Raji (cell line): Measurements from ENCODE around the gene CDX2.

Experiments
- POLR2A ChIP-seq: IDR thresholded peaks from 2 replicates; pipeline ENCODE4 v1.6.1; 2011; ENCODE audit warnings: low read depth, low read length, control low read depth; ENCODE audit not compliant: insufficient read depth

Gene CDX2

GRCh38 chr13:27971776-27972477 is 2.8 kb upstream of the CDX2 start:
- TF ChIP-seq POLR2A: no peak

- TF ChIP-seq POLR2A: no peak
Measured at GRCh38 chr13:27971236-27971645, 2.1 kb upstream of the CDX2 start.

DNA sequence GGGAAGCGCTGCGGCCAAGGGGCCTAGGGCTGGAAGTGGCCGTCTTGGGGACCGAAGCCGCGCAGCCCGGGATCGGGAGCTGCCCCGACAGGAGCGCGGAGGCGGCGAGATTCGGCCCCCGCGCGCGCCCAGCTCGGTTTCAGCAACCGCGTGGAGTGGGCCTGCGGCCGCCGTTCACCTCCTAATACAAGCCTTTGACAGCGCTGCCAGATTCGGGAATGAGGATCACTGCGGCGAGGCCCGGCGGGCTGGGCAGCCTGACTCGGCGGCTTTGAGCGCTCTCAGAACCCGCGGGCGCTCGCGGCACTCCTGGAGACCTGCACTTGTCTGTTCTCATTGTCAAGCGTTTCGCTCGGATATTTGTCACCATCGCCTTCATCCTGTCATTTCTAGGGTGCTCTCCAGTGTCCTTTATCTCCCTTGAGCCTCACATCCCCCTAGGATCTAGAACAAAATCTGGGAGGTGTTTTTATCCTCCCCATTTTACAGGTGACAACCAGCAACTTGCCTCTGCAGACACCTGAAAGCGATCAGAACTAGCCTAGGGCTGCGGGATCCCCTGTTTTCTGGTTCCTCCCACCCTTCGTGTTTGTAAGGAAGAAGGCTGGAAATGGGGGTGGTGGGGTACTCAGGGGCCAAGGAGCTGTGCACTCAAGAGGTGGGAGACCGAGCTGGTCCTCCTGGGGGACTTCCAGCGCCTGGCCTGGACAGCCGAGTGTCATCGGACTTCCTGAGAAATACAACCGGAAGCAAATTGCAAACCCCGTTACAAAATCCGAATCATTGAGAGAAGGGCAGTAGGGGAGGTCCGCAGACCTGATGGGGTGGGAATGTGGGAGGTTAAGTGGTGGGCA is 1.5 kb upstream of the CDX2 start:
- TF ChIP-seq POLR2A: no peak

DNA sequence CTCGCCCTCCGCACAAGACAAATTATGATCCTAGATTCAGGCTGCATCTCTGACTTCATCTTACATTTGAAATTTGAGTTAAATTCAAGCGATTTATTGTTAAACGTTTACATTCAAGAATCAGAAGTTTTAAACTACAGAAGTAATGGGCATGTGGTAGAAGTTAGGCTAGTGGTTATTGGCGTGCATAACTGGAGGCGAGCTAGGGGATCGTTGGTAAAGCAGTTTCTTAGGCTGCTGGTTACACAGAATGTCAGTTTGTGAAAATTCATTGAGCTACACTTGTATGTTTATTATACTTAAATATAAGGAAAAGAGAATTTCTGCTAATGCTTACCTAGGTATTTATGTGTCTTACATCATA is 733 bp upstream of the CDX2 start:
- no peak for TF ChIP-seq POLR2A

- no peak for TF ChIP-seq POLR2A
Measured at GRCh38 chr13:27968316-27969081, 616 bp downstream of the CDX2 start.

DNA sequence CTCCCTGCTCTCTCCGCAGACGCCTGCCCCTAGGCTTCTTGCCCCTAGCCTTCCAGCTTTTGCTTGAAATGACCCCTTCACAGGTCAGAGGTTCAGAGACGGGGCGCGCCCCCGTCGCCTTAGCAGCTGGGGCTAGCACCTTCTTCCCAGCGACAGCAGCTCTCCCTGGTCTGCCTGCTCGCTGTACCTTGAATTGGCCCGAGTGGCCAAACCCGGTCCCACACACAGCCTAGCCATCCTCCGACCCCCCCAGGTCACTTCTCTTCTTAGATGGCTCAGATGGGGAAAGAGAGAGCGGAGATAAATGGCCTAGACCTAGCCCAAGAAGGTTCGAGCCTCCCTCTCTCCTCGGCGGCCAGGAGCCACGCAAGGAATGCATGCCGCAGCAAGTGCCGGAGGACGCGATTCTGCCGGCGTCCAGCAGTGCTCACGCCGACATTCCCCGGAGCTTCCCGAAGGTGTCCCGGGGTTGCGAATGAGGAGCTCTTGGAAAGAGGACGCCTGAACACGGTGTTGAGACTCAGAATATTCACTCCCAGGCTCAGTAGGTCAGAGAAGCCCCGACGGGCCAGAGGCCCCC is 1.3 kb downstream of the CDX2 start:
- no peak for TF ChIP-seq POLR2A

GRCh38 chr13:27967203-27967735 is 1.8 kb downstream of the CDX2 start:
- TF ChIP-seq POLR2A: no peak

- TF ChIP-seq POLR2A: no peak
Measured at GRCh38 chr13:27966641-27967202, 2.4 kb downstream of the CDX2 start.

DNA sequence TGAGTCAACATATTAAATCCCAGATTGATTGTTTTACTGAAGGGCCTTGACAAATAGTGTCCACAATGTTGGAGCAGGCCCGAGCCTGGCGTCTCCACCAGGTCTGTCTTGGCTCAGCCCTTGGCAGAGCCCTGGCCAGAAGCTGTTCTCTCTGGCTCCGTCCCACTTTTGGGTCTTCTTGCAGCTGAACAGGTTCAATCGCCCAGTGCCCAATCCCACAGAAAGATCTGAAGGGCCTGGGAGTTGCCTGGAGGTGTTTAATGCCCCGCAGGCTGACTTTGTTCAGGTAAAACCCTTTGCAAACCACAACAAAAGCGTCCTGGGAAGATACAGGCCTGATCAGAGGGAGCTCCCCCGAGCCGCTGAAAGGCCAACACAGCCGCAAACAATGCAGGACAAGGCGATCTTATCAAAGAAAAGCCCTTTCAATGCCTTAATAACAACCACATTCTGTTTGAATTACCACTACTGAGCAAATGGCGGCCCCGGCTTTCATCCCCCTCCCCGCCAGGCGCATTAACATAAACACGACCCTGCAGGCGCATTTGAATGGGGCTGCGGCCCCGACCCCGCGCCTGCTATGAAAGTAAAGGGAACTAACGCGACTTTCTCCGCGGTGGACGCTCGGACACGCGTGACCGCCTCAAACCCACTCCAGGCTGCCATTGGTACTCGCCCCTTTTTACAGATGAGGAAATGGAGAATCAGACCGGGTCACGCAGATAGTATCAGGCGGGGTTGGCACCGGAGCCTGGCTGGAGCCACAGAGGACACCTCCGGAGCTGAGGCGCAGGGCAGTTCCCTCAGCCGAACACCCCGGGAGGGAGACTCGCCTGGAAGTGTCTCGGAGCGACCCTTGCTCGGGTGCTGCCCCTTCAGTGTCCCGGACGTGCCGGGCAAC is 3.1 kb downstream of the CDX2 start:
- no peak for TF ChIP-seq POLR2A

DNA sequence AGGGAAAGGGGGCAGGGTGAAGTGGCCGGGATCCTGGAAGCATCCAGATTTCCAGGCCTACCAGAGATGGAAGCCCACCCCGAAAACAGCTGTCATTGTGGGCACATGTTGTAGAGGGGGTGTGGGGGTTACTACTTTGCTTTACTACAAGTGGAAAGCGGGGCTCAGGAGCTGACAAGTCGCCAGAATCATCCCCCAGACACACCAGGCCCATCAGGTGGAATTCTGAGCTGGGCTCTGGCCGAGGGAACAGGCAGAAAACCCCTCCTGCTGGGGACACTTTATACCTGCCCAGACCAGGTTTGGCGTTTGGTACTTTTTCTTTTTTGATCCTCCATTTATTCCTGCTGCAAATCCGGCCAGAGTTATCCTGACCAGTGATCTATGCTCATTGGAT is 3.8 kb downstream of the CDX2 start:
- TF ChIP-seq POLR2A: no peak

DNA sequence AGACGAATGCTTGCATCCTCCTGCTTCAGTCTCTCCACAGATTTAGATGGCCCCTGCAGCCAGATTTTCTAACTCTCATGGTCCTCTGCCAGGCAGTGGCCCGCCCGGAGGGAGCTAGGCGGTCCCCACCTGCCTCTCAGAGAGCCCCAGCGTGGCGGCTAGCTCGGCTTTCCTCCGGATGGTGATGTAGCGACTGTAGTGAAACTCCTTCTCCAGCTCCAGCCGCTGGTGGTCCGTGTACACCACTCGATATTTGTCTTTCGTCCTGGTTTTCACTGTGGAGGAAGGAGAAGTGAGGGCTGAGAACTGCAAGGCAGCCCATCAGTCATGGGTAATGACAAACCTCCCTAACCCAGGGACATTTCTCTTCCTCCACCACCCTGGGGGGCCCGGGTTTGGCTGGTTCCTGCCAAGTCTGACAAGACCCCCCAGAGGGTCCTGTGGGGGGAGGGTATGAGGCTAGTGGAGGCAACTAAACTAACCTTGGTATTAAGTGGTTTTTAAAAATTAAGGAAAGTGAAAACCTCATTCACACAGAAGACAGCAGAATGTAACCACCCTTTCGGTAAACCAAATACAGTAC is 4.3 kb downstream of the CDX2 start:
- TF ChIP-seq POLR2A: no peak

- TF ChIP-seq POLR2A: no peak
Measured at GRCh38 chr13:27963491-27963890, 5.6 kb downstream of the CDX2 start.

- no peak for TF ChIP-seq POLR2A
Measured at GRCh38 chr13:27962982-27963381, 6.1 kb downstream of the CDX2 start.

GRCh38 chr13:27962128-27962841 is 6.8 kb downstream of the CDX2 start:
- TF ChIP-seq POLR2A: no peak
